GM18858 (cell line): ENCODE data around the gene NPW.

Experiments used
- ATAC-seq: cut with Tn5 transposase; IDR thresholded peaks from one replicate; pipeline ENCODE4 v1.9.1; 2021; ENCODE audit not compliant: unreplicated experiment

Gene NPW

DNA sequence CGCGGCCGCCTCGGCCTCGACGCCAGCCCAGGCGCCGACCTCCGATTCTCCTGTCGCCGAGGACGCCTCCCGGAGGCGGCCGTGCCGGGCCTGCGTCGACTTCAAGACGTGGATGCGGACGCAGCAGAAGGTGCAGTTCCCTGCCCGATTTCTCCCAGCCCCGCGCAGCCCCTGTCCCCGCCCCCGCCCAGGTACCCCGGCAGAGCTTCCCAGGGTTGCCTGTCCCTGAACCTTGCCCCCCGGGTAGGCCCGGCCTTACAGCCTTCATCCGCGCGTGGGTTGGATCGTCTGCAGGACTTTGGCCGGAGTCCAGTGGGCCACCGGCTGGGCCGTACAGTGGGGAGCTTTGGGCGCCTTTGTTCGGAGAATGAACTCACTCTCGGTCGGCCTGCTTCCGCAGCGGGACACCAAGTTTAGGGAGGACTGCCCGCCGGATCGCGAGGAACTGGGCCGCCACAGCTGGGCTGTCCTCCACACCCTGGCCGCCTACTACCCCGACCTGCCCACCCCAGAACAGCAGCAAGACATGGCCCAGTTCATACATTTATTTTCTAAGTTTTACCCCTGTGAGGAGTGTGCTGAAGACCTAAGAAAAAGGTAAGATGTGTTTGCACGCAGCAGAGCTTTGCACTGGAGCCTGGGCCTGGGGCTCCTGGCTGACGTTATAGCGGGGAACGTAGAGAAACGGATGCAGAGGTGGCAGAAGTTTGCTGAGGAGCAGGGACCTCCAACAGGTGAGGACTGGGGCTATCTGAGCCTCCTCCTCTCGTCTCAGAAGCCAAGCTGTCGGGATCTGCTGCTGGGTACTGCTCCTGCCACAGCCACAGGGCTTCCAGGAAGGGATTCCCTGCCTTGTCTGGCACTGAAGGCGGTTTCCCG is 35.0 kb upstream of the NPW start:
- no peak for ATAC-seq

DNA sequence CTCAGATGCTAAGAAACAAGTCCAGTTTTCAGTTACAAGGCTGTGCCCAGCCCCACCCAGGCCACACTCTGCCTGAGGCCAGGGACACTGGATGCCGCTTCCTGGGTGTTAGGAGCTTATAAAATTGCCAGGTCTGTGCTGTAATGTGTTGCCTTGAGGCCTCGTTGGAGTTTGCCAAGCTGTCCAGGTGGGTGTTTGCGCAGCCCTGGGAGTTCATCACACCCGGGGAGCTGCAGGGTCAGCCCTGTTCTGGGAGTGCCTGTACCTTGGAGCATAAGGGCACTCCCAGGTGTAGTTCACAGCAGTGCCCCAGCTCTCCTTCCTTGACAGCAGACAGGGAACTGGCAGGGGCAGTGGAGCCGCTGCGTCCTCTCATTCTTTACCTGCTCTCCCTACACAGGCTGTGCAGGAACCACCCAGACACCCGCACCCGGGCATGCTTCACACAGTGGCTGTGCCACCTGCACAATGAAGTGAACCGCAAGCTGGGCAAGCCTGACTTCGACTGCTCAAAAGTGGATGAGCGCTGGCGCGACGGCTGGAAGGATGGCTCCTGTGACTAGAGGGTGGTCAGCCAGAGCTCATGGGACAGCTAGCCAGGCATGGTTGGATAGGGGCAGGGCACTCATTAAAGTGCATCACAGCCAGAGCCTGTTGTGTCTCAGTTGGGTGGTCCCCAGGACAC is 34.0 kb upstream of the NPW start:
- ATAC-seq = no peak

DNA sequence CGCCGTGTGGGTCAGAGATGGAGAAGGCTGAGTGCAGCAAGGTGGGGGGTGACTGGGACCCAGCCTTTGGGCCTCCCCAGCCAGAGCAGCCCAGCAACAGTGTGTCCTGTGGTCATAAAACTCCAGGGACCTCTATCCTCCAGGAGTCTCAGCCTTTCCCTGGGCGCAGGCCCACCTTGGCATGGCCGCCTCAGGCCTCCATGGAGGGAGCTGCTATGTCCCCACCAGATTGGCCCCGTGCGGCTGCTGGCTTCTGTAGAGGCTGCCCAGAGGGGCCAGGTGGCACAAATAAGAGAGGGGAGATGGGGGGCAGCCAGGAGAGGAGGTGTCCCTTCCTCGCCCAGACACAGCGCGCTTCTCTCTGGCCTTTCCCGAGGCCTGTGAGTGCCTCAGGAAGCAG is 32.4 kb upstream of the NPW start:
- ATAC-seq = no peak

DNA sequence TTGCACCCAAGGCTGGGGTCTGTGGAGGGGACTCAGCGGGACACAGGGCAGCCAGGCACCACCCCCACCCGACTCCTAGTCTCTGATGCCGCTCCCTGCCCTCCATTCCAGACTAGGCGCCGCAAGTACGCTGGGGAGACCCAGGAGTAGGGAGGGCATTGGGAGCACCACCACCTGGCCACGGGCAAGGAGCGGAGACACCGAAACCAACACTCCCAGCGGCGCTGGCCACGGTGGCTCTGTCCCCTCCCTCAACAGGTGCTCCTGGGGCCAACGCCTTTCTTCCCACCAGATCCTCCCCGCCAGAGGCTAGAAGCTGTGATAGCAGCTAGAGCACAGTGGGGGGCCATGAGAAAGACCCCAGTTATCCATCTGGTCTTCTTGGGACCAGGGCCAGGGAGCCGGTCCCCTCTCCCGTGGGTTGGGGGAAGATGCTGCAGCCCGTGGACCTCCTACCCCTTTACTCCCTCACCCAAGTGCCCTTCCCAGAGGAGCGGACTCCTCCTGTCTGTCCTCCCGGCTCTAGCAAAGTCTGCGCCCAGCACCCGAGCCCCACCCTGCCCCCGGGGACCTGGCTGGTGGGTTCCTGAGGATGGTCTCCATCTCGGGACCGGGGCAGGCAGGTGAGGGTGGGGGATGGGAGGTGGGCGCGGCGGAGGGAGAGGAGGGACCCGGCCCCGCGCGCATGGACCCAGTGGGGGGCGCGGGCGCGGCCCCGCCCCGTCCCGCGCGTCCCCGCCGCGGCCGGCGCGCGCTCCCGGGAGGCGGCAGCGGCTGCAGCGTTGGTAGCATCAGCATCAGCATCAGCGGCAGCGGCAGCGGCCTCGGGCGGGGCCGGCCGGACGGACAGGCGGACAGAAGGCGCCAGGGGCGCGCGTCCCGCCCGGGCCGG is 30.1 kb upstream of the NPW start, which contains the start of gene SYNGR3:
TSS of gene SYNGR3 (plus strand) at position 762 of the 892 bp plus-strand sequence. CDS start 133 bp downstream, outside the sequence.
- ATAC-seq = no peak

- no peak for ATAC-seq
Observed at GRCh38 chr16:1990101-1990350, 29.6 kb upstream of the NPW start.

DNA sequence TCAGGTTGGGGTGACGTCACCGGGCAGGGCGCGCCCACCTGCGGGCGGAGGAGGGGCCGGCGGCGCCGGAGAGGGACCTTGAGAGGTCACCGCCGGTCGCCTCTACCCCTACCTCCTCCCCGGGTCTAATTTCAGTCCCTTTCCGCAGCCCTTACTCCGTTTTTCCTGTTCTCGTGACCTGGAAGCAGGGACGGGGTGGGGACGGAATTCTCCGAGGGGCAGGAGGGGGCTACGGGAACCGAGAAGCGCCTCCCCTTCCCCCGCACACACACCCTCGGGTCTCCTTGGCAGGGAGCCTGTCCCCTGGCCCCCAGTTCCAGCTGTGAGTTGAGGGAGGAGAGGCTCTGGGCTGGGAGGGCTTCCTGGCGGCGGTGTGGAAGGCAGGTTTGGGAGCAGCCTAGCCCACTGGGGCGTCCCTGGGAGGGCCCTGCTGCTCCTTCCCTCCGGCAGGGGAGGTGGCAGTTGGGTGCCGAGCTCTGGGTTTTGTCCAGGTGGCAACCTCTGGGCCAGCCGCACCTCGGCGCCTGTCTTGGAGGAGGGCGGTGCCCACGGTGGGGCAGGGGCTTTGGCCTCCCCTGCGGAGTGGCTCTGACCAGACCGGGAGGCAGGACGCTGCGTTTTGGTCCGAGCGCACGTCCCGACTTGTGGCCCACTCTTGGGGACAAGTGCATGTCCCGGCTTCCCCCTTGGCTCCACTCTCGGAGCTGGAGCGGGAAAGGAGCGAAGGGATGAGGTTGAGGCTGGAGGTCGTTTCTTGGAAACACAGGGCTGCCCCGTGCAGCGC is 29.0 kb upstream of the NPW start:
- ATAC-seq = no peak

- no peak for ATAC-seq
Observed at GRCh38 chr16:1991135-1991551, 28.4 kb upstream of the NPW start.

DNA sequence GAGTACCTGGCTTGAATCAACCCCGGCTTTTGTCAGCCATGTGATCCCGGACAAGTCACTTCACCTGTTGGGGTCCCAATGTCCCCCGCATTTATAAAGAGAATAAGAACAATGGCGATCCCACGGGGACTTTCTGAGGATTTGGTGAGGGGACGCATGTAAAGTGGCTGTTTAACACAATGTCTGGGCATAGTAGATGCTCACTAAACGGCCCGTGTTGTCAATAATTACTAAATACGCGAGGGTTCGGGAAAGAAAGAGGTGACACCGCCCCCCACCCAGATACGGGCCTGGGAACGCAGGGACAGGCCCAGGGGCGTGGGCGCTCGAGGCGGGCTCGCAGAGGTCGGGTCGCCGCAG is 28.0 kb upstream of the NPW start:
- ATAC-seq = no peak

DNA sequence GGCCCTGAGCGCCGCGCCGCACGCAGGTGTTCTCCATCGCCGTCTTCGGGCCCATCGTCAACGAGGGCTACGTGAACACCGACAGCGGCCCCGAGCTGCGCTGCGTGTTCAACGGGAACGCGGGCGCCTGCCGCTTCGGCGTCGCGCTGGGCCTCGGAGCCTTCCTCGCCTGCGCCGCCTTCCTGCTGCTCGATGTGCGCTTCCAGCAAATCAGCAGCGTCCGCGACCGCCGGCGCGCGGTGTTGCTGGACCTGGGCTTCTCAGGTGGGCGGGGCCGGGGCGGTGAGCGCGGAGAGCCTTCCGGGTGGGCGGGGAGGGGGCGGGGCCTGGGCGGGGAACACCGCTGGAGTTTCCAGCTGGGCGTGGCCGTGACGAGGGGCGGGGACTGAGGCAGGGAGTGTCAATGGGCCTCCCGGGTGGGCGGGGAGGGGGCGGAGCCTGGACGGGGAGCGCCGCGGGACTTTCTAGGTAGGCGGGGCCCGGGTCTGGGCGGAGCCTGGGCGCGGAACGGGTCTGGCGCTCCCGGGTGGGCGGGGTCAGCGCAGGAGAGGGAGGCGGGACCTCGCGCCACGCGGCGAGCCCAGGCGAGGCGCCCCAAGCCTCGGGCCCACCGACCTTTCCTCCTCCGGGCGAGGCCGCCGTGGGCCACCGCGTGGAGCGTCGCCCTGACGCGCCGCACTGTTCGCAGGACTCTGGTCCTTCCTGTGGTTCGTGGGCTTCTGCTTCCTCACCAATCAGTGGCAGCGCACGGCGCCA is 27.5 kb upstream of the NPW start:
- ATAC-seq = no peak

- ATAC-seq = no peak
Observed at GRCh38 chr16:1992704-1993317, 26.8 kb upstream of the NPW start.

GRCh38 chr16:1993731-1994131 is 25.9 kb upstream of the NPW start:
- no peak for ATAC-seq

- no peak for ATAC-seq
Observed at GRCh38 chr16:1997494-1998359, 21.9 kb upstream of the NPW start.

GRCh38 chr16:1998360-1998835 is 21.2 kb upstream of the NPW start:
- no peak for ATAC-seq

GRCh38 chr16:1998852-1999801 is 20.5 kb upstream of the NPW start:
- no peak for ATAC-seq

GRCh38 chr16:1999866-2000514 is 19.6 kb upstream of the NPW start:
- ATAC-seq = no peak

- no peak for ATAC-seq
Observed at GRCh38 chr16:2001035-2001434, 18.6 kb upstream of the NPW start.
